NOMO-1 treated with DMSO at 0.1 percent for 48 hours (cell line): ENCODE results near the gene IKZF1.

ENCODE experiments used
- DNase-seq: peaks from one replicate; lab custom pipeline; 2025; ENCODE audit not compliant: unreplicated experiment; lab: John Stamatoyannopoulos, UW

IKZF1 gene

GRCh38 chr7:50307368-50308032, 3.0 kb downstream of the IKZF1 start:
- peak; percentile 37 for DNase-seq

- DNase-seq, result no peak
These were observed 3.7 kb downstream of the IKZF1 start for GRCh38 chr7:50308203-50308531.

GRCh38 chr7:50308532-50309385, 4.2 kb downstream of the IKZF1 start:
- no peak for DNase-seq

- DNase-seq, result no peak
These were observed 5.2 kb downstream of the IKZF1 start for GRCh38 chr7:50309721-50310120.

- DNase-seq, result peak; percentile 54
These were observed 5.8 kb downstream of the IKZF1 start for GRCh38 chr7:50310361-50310760.

- DNase-seq, result no peak
These were observed 6.4 kb downstream of the IKZF1 start for GRCh38 chr7:50310956-50311355.

GRCh38 chr7:50312250-50313162, 8.0 kb downstream of the IKZF1 start:
- DNase-seq, result peak; percentile 63

GRCh38 chr7:50314836-50315592, 10.5 kb downstream of the IKZF1 start:
- no peak for DNase-seq

- no peak for DNase-seq
These were observed 11.5 kb downstream of the IKZF1 start for GRCh38 chr7:50315739-50316671.

- DNase-seq, result no peak
These were observed 12.7 kb downstream of the IKZF1 start for GRCh38 chr7:50317221-50317678.

GRCh38 chr7:50317697-50318669, 13.5 kb downstream of the IKZF1 start:
- DNase-seq, result no peak

GRCh38 chr7:50321487-50322067, 17.1 kb downstream of the IKZF1 start:
- DNase-seq, result peak; percentile 6

GRCh38 chr7:50324113-50324512, 19.6 kb downstream of the IKZF1 start:
- DNase-seq, result no peak

GRCh38 chr7:50327443-50327842, 22.9 kb downstream of the IKZF1 start:
- no peak for DNase-seq

- DNase-seq, result no peak
These were observed 25.3 kb downstream of the IKZF1 start for GRCh38 chr7:50329775-50330174.

GRCh38 chr7:50330254-50330653, 25.7 kb downstream of the IKZF1 start:
- peak; percentile 31 for DNase-seq

- no peak for DNase-seq
These were observed 26.2 kb downstream of the IKZF1 start for GRCh38 chr7:50330696-50331095.

GRCh38 chr7:50331564-50332208, 27.2 kb downstream of the IKZF1 start:
- no peak for DNase-seq
